HepG2 (cell line): ENCODE measurements around the gene ERBB3. TPM values are rescaled to one million over a fixed set of nuclear protein-coding genes. Genes with fewer than 3 reads are reported as not detected.

Source experiments
- BORCS8-MEF2B ChIP-seq: sonication (generic); formaldehyde crosslinking; IDR thresholded peaks from 2 replicates; pipeline ENCODE4 v1.8.0; 2022; ENCODE audit warnings: mild to moderate bottlenecking, missing genetic modification reagents
- FOSL1 ChIP-seq: sonication (generic); formaldehyde crosslinking; IDR thresholded peaks from 2 replicates; pipeline ENCODE4 v1.9.0; 2021; ENCODE audit warnings: missing genetic modification reagents, borderline replicate concordance
- HCFC1 ChIP-seq: fragments of 150-350 bp; IDR thresholded peaks from 2 replicates; pipeline ENCODE4 v1.6.1; 2014; ENCODE audit warnings: low read depth, low read length
- MIER2 ChIP-seq: IDR thresholded peaks from 2 replicates; pipeline ENCODE4 v1.6.1; 2016; ENCODE audit warnings: missing biosample characterization, missing genetic modification reagents
- NFRKB ChIP-seq: fragments of 450-650 bp; IDR thresholded peaks from 2 replicates; pipeline ENCODE4 v1.6.1; 2017
- NPAS2 ChIP-seq: sonication (generic); formaldehyde crosslinking; IDR thresholded peaks from 2 replicates; pipeline ENCODE4 v1.8.0; 2022; ENCODE audit warnings: mild to moderate bottlenecking, missing genetic modification reagents, borderline replicate concordance
- NR2F1 ChIP-seq, 2 experiments: fragments of 450-650 bp in 1 of 2; formaldehyde crosslinking in 1 of 2; IDR thresholded peaks; 2 replicates each; pipeline versions ENCODE4 v1.5.0 to v1.6.1; 2016 to 2020; ENCODE audit warnings: mild to moderate bottlenecking in 1 of 2, missing compliant biosample characterization in 1 of 2, missing genetic modification reagents in 1 of 2, moderate library complexity in 1 of 2
- PHF21A ChIP-seq: sonication (generic); formaldehyde crosslinking; IDR thresholded peaks from 2 replicates; pipeline ENCODE4 v1.5.0; 2020; ENCODE audit warnings: mild to moderate bottlenecking, missing genetic modification reagents
- RARA ChIP-seq: IDR thresholded peaks from 2 replicates; pipeline ENCODE4 v1.6.1; 2016; ENCODE audit warnings: missing genetic modification reagents, missing compliant biosample characterization
- ZBTB20 ChIP-seq: sonication (generic); formaldehyde crosslinking; IDR thresholded peaks from 2 replicates; pipeline ENCODE4 v1.8.1; 2023; ENCODE audit warnings: missing genetic modification reagents, low read depth, mild to moderate bottlenecking, borderline replicate concordance
- ZNF746 ChIP-seq: sonication (generic); formaldehyde crosslinking; IDR thresholded peaks from 2 replicates; pipeline ENCODE4 v1.8.0; 2022; ENCODE audit warnings: mild to moderate bottlenecking, missing genetic modification reagents
- polyA plus RNA-seq, 8 experiments: library from polyadenylated mRNA; depleted of rRNA in 3 of 8; stranded (reverse) in 7 of 8; unstranded in 1 of 8; fragments of >200 nt; fragmentation: Illumina TruSeq in 4 of 8; extraction: Trizol in 4 of 8; gene quantifications; 2 replicates each; pipeline versions ENCODE4 v1.2.1 to v1.2.3, GENCODE V29; 2011 to 2016; ENCODE audit warnings: low read depth in 4 of 8, missing spikeins in 1 of 8, mixed read lengths in 1 of 8; ENCODE audit not compliant: insufficient read depth in 1 of 8
- total RNA-seq, 5 experiments: library from RNA; depleted of rRNA; stranded (reverse); fragments of >200 nt; fragmentation: Illumina TruSeq; extraction: Trizol; gene quantifications; 2 replicates each; pipeline ENCODE4 v1.2.3, GENCODE V29; 2016; ENCODE audit warnings: low read depth in 1 of 5
- TF ChIP-seq, protein P1 (sequence below): sonication (generic); formaldehyde crosslinking; IDR thresholded peaks from 2 replicates; pipeline ENCODE4 v1.4.0; 2020; ENCODE audit warnings: mild to moderate bottlenecking, missing genetic modification reagents
- TF ChIP-seq, protein P2 (sequence below): sonication (generic); formaldehyde crosslinking; IDR thresholded peaks from 2 replicates; pipeline ENCODE4 v1.5.1; 2020; ENCODE audit warnings: missing genetic modification reagents, mild to moderate bottlenecking, borderline replicate concordance
- TF ChIP-seq, protein P3 (sequence below): sonication (generic); formaldehyde crosslinking; IDR thresholded peaks from 2 replicates; pipeline ENCODE4 v1.4.0; 2020; ENCODE audit warnings: mild to moderate bottlenecking, missing genetic modification reagents
- TF ChIP-seq, protein P4 (sequence below): sonication (generic); formaldehyde crosslinking; IDR thresholded peaks from 2 replicates; pipeline ENCODE4 v1.4.0; 2020; ENCODE audit warnings: missing genetic modification reagents, borderline replicate concordance

The ERBB3 gene
- total and polyA plus RNA-seq, 2 of the 13 experiments (the other 11 are each of a cell fraction or from before 2014, with no cell fraction given) = 93.6 to 358 TPM

DNA sequence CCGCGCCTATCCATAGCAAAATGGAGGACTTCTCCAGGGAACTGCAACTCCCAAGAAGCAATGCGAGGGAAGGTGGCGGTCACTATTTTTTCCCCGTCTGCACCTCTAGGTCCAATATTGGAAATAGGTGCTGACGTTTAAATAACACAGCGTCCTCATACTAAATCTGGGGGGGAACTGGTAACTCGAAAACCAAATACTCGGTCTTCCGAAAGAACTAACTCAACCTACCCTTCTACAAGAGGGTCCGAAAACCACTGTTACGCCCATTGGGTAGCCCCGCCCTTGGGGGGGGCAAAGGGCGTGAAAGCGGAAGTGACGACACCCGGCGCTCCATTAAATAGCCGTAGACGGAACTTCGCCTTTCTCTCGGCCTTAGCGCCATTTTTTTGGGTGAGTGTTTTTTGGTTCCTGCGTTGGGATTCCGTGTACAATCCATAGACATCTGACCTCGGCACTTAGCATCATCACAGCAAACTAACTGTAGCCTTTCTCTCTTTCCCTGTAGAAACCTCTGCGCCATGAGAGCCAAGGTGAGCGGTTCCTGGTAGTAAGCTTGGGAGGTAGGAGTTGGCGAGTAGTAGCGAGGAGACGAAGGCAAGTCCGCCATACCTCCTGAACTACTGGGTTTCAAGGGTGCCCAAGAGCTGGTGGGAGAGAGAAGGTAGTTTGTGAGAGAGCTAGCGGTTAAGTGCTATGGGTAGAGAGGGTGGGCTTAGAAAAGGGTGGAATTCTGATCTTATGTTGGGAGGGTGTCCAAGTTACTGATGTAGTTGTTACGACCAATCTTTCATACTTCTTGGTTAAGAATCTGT is 36.5 kb downstream of the ERBB3 start, which contains the start of gene RPL41 (continued):
- TF ChIP-seq, protein P1, sequence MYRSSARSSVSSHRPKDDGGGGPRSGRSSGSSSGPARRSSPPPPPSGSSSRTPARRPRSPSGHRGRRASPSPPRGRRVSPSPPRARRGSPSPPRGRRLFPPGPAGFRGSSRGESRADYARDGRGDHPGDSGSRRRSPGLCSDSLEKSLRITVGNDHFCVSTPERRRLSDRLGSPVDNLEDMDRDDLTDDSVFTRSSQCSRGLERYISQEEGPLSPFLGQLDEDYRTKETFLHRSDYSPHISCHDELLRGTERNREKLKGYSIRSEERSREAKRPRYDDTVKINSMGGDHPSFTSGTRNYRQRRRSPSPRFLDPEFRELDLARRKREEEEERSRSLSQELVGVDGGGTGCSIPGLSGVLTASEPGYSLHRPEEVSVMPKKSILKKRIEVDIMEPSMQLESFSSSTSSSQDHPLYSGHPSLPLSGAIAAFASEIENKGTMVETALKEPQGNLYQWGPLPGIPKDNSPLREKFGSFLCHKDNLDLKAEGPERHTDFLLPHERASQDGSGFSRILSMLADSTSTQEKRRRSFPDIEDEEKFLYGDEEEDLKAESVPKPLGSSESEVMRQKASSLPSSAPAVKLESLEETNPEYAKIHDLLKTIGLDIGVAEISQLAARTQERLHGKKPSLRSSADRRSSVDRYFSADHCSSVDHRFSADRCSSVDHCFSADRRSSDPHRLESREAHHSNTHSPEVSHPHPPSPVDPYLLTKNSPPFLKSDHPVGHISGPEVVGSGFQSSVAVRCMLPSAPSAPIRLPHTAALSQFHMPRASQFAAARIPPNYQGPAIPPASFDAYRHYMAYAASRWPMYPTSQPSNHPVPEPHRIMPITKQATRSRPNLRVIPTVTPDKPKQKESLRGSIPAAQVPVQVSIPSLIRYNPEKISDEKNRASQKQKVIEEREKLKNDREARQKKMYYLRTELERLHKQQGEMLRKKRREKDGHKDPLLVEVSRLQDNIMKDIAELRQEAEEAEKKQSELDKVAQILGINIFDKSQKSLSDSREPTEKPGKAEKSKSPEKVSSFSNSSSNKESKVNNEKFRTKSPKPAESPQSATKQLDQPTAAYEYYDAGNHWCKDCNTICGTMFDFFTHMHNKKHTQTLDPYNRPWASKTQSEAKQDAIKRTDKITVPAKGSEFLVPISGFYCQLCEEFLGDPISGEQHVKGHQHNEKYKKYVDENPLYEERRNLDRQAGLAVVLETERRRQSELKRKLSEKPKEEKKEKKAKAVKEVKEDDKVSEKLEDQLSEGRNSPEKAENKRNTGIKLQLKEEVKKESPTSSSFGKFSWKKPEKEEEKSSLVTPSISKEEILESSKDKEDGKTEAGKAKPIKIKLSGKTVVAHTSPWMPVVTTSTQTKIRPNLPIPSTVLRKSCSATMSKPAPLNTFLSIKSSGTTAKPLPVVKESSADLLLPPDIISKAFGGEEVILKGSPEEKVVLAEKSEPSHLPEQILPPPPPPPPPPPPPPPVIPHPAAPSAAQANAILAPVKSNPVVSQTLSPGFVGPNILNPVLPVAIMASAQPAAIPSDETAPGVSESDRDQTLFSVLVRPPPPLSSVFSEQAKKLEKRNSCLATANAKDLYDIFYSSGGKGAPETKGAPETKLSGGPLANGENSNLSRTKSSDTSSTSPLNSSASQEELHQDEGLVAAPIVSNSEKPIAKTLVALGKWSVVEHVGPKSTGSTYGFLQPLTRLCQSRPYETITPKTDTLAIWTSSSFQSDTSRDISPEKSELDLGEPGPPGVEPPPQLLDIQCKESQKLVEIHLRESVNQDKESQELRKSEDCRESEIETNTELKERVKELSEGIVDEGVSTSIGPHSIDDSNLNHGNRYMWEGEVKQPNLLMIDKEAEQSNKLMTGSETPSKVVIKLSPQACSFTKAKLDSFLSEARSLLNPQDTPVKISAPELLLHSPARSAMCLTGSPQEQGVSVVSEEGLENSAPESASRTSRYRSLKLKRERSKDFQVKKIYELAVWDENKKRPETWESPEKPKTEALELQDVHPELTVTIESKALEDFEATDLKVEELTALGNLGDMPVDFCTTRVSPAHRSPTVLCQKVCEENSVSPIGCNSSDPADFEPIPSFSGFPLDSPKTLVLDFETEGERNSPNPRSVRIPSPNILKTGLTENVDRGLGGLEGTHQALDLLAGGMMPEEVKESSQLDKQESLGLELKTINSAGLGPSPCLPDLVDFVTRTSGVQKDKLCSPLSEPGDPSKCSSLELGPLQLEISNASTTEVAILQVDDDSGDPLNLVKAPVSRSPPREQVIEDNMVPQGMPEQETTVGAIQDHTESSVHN (CRISPR knock-in tag) = peak; percentile 87; the same call in 1 of the 2 replicates
- TF ChIP-seq ZNF746 (peak; percentile 32; the same call in 1 of the 2 replicates), MIER2 (CRISPR knock-in tag) (no peak; the same call in 1 of the 2 replicates), ZBTB20 (CRISPR knock-in tag) (no peak), BORCS8-MEF2B (no peak; the same call in none of the 2 replicates), FOSL1 (CRISPR knock-in tag) (no peak), NR2F1 (CRISPR knock-in tag; IDR thresholded peaks at IDR 0.05) (0 out of 4 replicates have a peak, but pooled peaks of 1 of the 2 experiments have one; percentile 13), RARA (CRISPR knock-in tag) (no peak), PHF21A (CRISPR knock-in tag) (no peak; the same call in 1 of the 2 replicates), NFRKB (peak; percentile 87), NPAS2 (CRISPR knock-in tag) (no peak), HCFC1 (peak; percentile 68)
- TF ChIP-seq, protein P2, sequence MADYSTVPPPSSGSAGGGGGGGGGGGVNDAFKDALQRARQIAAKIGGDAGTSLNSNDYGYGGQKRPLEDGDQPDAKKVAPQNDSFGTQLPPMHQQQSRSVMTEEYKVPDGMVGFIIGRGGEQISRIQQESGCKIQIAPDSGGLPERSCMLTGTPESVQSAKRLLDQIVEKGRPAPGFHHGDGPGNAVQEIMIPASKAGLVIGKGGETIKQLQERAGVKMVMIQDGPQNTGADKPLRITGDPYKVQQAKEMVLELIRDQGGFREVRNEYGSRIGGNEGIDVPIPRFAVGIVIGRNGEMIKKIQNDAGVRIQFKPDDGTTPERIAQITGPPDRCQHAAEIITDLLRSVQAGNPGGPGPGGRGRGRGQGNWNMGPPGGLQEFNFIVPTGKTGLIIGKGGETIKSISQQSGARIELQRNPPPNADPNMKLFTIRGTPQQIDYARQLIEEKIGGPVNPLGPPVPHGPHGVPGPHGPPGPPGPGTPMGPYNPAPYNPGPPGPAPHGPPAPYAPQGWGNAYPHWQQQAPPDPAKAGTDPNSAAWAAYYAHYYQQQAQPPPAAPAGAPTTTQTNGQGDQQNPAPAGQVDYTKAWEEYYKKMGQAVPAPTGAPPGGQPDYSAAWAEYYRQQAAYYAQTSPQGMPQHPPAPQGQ (CRISPR knock-in tag) = no peak
- TF ChIP-seq, protein P3, sequence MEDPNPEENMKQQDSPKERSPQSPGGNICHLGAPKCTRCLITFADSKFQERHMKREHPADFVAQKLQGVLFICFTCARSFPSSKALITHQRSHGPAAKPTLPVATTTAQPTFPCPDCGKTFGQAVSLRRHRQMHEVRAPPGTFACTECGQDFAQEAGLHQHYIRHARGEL = no peak
- TF ChIP-seq, protein P4, sequence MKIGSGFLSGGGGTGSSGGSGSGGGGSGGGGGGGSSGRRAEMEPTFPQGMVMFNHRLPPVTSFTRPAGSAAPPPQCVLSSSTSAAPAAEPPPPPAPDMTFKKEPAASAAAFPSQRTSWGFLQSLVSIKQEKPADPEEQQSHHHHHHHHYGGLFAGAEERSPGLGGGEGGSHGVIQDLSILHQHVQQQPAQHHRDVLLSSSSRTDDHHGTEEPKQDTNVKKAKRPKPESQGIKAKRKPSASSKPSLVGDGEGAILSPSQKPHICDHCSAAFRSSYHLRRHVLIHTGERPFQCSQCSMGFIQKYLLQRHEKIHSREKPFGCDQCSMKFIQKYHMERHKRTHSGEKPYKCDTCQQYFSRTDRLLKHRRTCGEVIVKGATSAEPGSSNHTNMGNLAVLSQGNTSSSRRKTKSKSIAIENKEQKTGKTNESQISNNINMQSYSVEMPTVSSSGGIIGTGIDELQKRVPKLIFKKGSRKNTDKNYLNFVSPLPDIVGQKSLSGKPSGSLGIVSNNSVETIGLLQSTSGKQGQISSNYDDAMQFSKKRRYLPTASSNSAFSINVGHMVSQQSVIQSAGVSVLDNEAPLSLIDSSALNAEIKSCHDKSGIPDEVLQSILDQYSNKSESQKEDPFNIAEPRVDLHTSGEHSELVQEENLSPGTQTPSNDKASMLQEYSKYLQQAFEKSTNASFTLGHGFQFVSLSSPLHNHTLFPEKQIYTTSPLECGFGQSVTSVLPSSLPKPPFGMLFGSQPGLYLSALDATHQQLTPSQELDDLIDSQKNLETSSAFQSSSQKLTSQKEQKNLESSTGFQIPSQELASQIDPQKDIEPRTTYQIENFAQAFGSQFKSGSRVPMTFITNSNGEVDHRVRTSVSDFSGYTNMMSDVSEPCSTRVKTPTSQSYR (CRISPR knock-in tag) = 0 out of 2 replicates have a peak, but pooled peaks have one; percentile 19
